DND-41 (cell line): ENCODE data around the gene RUNX3.

ENCODE experiments used
- ATAC-seq: fragments of 200-7000 bp; cut with Tn5 transposase; 3 replicates; pipeline ENCODE4 v1.9.1; 2021; ENCODE audit warnings: low read depth; ENCODE audit not compliant: insufficient read depth
- DNase-seq: peaks from one replicate; pipeline ENCODE4 v3.0.0-alpha.2; 2020
- H2AFZ ChIP-seq: 2 replicates; pipeline ENCODE4 v1.6.0; 2012; ENCODE audit warnings: low read depth, low read length
- H3K27ac ChIP-seq: 2 replicates; pipeline ENCODE4 v1.5.1; 2012; ENCODE audit warnings: low read length, inconsistent platforms
- H3K27me3 ChIP-seq: fragments of 200-600 bp; sonication (generic); 2 replicates; pipeline ENCODE4 v1.6.0; 2012; ENCODE audit warnings: low read length, mild to moderate bottlenecking, inconsistent platforms; ENCODE audit not compliant: insufficient read depth, poor library complexity
- H3K36me3 ChIP-seq: 2 replicates; pipeline ENCODE4 v1.5.1; 2012; ENCODE audit warnings: low read length, inconsistent platforms; ENCODE audit not compliant: insufficient read depth
- H3K4me1 ChIP-seq: 2 replicates; pipeline ENCODE4 v1.5.1; 2012; ENCODE audit warnings: mild to moderate bottlenecking, low read length; ENCODE audit not compliant: insufficient read depth
- H3K4me2 ChIP-seq: 2 replicates; pipeline ENCODE4 v1.6.0; 2012; ENCODE audit warnings: mild to moderate bottlenecking, moderate library complexity, low read length, inconsistent platforms; ENCODE audit not compliant: insufficient read depth
- H3K4me3 ChIP-seq, 2 experiments: fragments of 200-600 bp in 1 of 2; shearing (Covaris generic) in 1 of 2; 2 replicates each; pipeline ENCODE4 v1.5.1; 2012 to 2016; ENCODE audit warnings: inconsistent platforms in 2 of 2, low read length in 2 of 2, mild to moderate bottlenecking in 2 of 2, low read depth in 1 of 2, moderate library complexity in 1 of 2
- H3K79me2 ChIP-seq: 2 replicates; pipeline ENCODE4 v1.6.0; 2012; ENCODE audit warnings: low read length, inconsistent platforms; ENCODE audit not compliant: insufficient read depth
- H3K9ac ChIP-seq: 2 replicates; pipeline ENCODE4 v1.6.0; 2012; ENCODE audit warnings: low read depth, mild to moderate bottlenecking, inconsistent platforms, low read length, moderate library complexity
- H3K9me3 ChIP-seq: 2 replicates; pipeline ENCODE4 v1.5.1; 2012; ENCODE audit warnings: low read length, moderate library complexity, mild to moderate bottlenecking, inconsistent platforms; ENCODE audit not compliant: insufficient read depth, severe bottlenecking
- H4K20me1 ChIP-seq: 2 replicates; pipeline ENCODE4 v1.6.0; 2012; ENCODE audit warnings: low read length; ENCODE audit not compliant: insufficient read depth
- CTCF ChIP-seq: IDR thresholded peaks from 2 replicates; pipeline ENCODE4 v1.5.1; 2012; ENCODE audit warnings: borderline replicate concordance, low read length, moderate library complexity, mild to moderate bottlenecking; ENCODE audit not compliant: poor library complexity, severe bottlenecking; ENCODE audit errors: extremely low read depth
- EZH2 ChIP-seq: IDR thresholded peaks from 3 replicates; pipeline ENCODE4 v1.6.1; 2012; ENCODE audit warnings: borderline replicate concordance, low read depth, mild to moderate bottlenecking, moderate library complexity, low read length, inconsistent platforms; ENCODE audit not compliant: severe bottlenecking

Gene RUNX3

GRCh38 chr1:24856787-24857506 lies 73.1 kb downstream of the RUNX3 start:
- no peak overlapping the region for H2AFZ ChIP-seq
- no peak overlapping the region for H3K27ac ChIP-seq
- H4K20me1 ChIP-seq: no peaks in the 10 kb centered on the region
- no peaks in the 10 kb centered on the region for H3K27me3 ChIP-seq
- no peak overlapping the region for H3K4me3 ChIP-seq
- DNase-seq (no peak), ATAC-seq (no peak)
- no peak overlapping the region for H3K4me2 ChIP-seq
- H3K79me2 ChIP-seq: no peaks in the 10 kb centered on the region
- no peaks in the 10 kb centered on the region for H3K9me3 ChIP-seq
- no peaks in the 10 kb centered on the region for H3K4me1 ChIP-seq
- H3K36me3 ChIP-seq: no peaks in the 10 kb centered on the region
- TF ChIP-seq CTCF (no peak), EZH2 (no peak)
- H3K9ac ChIP-seq: no peak overlapping the region

GRCh38 chr1:24855474-24855873 lies 74.6 kb downstream of the RUNX3 start:
- Histone ChIP-seq H3K4me1 (no peaks in the 10 kb centered on the region), H3K4me3 (no peak overlapping the region), H3K27me3 (no peaks in the 10 kb centered on the region), H4K20me1 (no peaks in the 10 kb centered on the region), H3K9ac (no peak overlapping the region), H3K27ac (no peak overlapping the region), H3K36me3 (no peaks in the 10 kb centered on the region), H2AFZ (no peak overlapping the region), H3K79me2 (no peaks in the 10 kb centered on the region), H3K9me3 (no peaks in the 10 kb centered on the region), H3K4me2 (no peak overlapping the region)
- DNase-seq (no peak), ATAC-seq (no peak)
- no peak for TF ChIP-seq EZH2
- TF ChIP-seq CTCF: no peak

GRCh38 chr1:24853649-24854048 lies 76.4 kb downstream of the RUNX3 start:
- no peak overlapping the region for H2AFZ ChIP-seq
- no peak overlapping the region for H3K4me3 ChIP-seq
- H3K27ac ChIP-seq: no peak overlapping the region
- no peak overlapping the region for H3K4me2 ChIP-seq
- no peaks in the 10 kb centered on the region for H3K27me3 ChIP-seq
- DNase-seq: no peak
- ATAC-seq: no peak
- no peaks in the 10 kb centered on the region for H3K36me3 ChIP-seq
- H3K9me3 ChIP-seq: no peaks in the 10 kb centered on the region
- H3K4me1 ChIP-seq: peaks cover 2% of the 10 kb centered on the region
- no peaks in the 10 kb centered on the region for H4K20me1 ChIP-seq
- no peak overlapping the region for H3K9ac ChIP-seq
- no peak for TF ChIP-seq CTCF
- H3K79me2 ChIP-seq: no peaks in the 10 kb centered on the region

GRCh38 chr1:24850328-24850920 lies 79.7 kb downstream of the RUNX3 start:
- no peaks in the 10 kb centered on the region for H3K9me3 ChIP-seq
- no peak overlapping the region for H3K4me2 ChIP-seq
- no peaks in the 10 kb centered on the region for H4K20me1 ChIP-seq
- no peaks in the 10 kb centered on the region for H3K79me2 ChIP-seq
- TF ChIP-seq EZH2 (no peak), CTCF (no peak)
- peaks cover 19% of the 10 kb centered on the region for H3K4me1 ChIP-seq
- no peak overlapping the region for H3K4me3 ChIP-seq
- H3K27me3 ChIP-seq: peaks cover 5% of the 10 kb centered on the region
- DNase-seq (no peak), ATAC-seq (no peak)
- H3K9ac ChIP-seq: no peak overlapping the region
- H2AFZ ChIP-seq: no peak overlapping the region
- no peaks in the 10 kb centered on the region for H3K36me3 ChIP-seq
- H3K27ac ChIP-seq: no peak overlapping the region
